Progenitor cell of endocrine pancreas (in vitro differentiated cells): ENCODE measurements around the gene MT1A. TPM values are rescaled to one million over a fixed set of nuclear protein-coding genes. Genes with fewer than 3 reads are reported as not detected.

Experiments
- DNase-seq: peaks from one replicate; pipeline ENCODE4 v3.0.0; 2021; ENCODE audit warnings: low spot score; ENCODE audit not compliant: unreplicated experiment
- H3K27ac Mint-ChIP-seq: 2 replicates; pipeline ENCODE4 v1.8.0; 2021; ENCODE audit warnings: mild to moderate bottlenecking, moderate library complexity, mixed read lengths
- H3K27me3 Mint-ChIP-seq: 2 replicates; pipeline ENCODE4 v1.8.0; 2021; ENCODE audit warnings: mixed read lengths
- H3K36me3 Mint-ChIP-seq: 2 replicates; pipeline ENCODE4 v1.8.0; 2022; ENCODE audit warnings: mixed read lengths; ENCODE audit not compliant: insufficient read depth
- H3K4me1 Mint-ChIP-seq: 2 replicates; pipeline ENCODE4 v1.8.0; 2021; ENCODE audit warnings: low read depth, mixed read lengths
- H3K4me3 Mint-ChIP-seq: 2 replicates; pipeline ENCODE4 v1.8.0; 2021; ENCODE audit warnings: low read depth, mild to moderate bottlenecking, moderate library complexity, mixed read lengths
- H3K9me3 Mint-ChIP-seq: 2 replicates; pipeline ENCODE4 v1.8.0; 2021; ENCODE audit warnings: low read depth, mixed read lengths
- total RNA-seq: library from RNA; stranded (reverse); gene quantifications from 2 replicates; pipeline ENCODE4 v1.2.1, GENCODE V29; 2021
- TF ChIP-seq, protein P1 (sequence below): fragments of 200-600 bp; sonication (generic); IDR thresholded peaks from one replicate; pipeline ENCODE4 v1.5.0; 2021; ENCODE audit warnings: antibody characterized with exemption, mild to moderate bottlenecking; ENCODE audit not compliant: unreplicated experiment

Gene MT1A
- total RNA-seq, 1 donor from 2014 or later: not detected

DNA sequence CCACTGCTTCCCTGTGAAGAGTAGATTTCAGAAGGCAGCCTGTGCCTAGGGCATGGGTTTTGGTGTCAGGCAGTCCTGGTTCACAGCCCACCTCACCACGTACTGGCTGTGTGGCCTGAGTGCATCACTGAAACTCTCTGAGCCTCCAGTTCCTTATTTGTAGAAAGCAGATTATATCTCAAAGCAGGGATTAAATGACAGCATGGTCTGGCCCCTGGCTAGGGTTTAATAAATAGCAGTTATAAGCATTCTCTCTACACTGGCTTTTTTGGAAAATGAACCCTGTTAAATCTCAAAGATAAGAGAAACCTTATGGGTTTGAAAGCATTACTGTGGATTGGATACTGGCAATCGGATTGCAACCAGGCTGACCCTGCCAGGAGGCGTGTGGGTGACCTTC, 8.9 kb upstream of the MT1A start:
- Mint-ChIP-seq H3K36me3 (no peaks in the 10 kb centered on the region), H3K9me3 (no peaks in the 10 kb centered on the region), H3K27me3 (peaks cover 89% of the 10 kb centered on the region), H3K27ac (no peak overlapping the region), H3K4me1 (peaks cover 12% of the 10 kb centered on the region), H3K4me3 (no peak overlapping the region)
- TF ChIP-seq, protein P1, sequence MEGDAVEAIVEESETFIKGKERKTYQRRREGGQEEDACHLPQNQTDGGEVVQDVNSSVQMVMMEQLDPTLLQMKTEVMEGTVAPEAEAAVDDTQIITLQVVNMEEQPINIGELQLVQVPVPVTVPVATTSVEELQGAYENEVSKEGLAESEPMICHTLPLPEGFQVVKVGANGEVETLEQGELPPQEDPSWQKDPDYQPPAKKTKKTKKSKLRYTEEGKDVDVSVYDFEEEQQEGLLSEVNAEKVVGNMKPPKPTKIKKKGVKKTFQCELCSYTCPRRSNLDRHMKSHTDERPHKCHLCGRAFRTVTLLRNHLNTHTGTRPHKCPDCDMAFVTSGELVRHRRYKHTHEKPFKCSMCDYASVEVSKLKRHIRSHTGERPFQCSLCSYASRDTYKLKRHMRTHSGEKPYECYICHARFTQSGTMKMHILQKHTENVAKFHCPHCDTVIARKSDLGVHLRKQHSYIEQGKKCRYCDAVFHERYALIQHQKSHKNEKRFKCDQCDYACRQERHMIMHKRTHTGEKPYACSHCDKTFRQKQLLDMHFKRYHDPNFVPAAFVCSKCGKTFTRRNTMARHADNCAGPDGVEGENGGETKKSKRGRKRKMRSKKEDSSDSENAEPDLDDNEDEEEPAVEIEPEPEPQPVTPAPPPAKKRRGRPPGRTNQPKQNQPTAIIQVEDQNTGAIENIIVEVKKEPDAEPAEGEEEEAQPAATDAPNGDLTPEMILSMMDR: no peak
- DNase-seq: no peak

DNA sequence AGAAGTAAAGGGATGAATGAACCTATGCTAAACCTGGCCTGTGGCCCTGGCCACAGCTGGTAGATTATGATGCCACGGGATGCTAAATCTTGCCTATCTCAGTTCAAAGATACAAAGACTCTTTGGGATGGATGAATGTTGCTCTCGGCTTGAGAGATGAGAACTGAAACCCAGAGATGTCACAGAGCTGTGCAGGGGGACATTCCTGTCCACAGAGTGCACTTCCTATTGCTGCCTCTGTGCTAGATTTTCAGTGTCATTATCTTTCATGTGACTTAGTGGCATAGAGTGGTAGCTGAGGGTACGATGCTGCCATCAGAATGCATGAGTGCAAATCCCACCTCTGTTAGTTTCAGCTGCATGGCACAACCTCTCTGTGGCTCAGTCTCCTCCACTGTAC, 8.3 kb upstream of the MT1A start:
- H3K27ac Mint-ChIP-seq: no peak overlapping the region
- peaks cover 89% of the 10 kb centered on the region for H3K27me3 Mint-ChIP-seq
- no peaks in the 10 kb centered on the region for H3K36me3 Mint-ChIP-seq
- no peaks in the 10 kb centered on the region for H3K9me3 Mint-ChIP-seq
- no peak for DNase-seq
- H3K4me3 Mint-ChIP-seq: no peak overlapping the region
- TF ChIP-seq, protein P1: no peak
- peaks cover 10% of the 10 kb centered on the region for H3K4me1 Mint-ChIP-seq

DNA sequence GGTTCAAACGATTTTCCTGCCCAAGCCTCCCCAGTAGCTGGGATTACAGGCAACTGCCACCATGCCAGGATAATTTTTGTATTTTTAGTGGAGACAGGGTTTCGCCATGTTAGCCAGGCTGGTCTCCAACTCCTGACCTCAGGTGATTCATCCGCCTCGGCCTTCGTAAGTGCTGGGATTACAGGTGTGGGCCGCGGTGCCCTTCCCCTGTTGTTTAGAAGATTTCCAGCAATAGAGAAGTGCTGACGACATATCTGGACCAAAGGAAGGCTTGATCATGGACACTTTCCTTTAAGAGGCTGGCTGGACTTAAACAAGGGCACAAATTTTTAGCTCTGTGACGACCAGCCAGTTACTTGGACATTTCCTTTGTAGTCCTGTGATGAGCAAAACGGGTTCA, 7.3 kb upstream of the MT1A start:
- DNase-seq: no peak
- H3K36me3 Mint-ChIP-seq: no peaks in the 10 kb centered on the region
- no peak overlapping the region for H3K27ac Mint-ChIP-seq
- H3K9me3 Mint-ChIP-seq: no peaks in the 10 kb centered on the region
- H3K27me3 Mint-ChIP-seq: peaks cover 88% of the 10 kb centered on the region
- H3K4me3 Mint-ChIP-seq: no peak overlapping the region
- H3K4me1 Mint-ChIP-seq: peaks cover 7% of the 10 kb centered on the region
- TF ChIP-seq, protein P1: no peak

DNA sequence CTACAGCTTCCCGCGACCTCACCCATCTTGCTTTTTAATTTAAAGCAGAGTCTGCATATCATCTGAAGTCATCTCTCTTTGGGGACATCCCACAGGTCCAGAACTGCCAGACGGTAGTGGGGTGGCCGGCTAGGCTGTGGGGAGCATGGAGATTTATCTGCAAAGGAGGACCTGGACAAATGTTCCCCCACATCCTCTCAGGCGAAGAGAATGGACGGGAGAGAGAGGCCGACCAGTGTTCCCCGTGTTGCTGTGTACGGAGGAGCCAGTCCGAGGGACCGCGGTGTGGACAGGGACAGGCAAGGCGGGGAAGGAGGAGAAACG, 6.7 kb upstream of the MT1A start:
- H3K4me1 Mint-ChIP-seq: peaks cover 7% of the 10 kb centered on the region
- no peak overlapping the region for H3K27ac Mint-ChIP-seq
- peaks cover 88% of the 10 kb centered on the region for H3K27me3 Mint-ChIP-seq
- DNase-seq: no peak
- TF ChIP-seq, protein P1: no peak
- H3K36me3 Mint-ChIP-seq: no peaks in the 10 kb centered on the region
- H3K9me3 Mint-ChIP-seq: no peaks in the 10 kb centered on the region
- peak overlapping the region; percentile 52 for H3K4me3 Mint-ChIP-seq

DNA sequence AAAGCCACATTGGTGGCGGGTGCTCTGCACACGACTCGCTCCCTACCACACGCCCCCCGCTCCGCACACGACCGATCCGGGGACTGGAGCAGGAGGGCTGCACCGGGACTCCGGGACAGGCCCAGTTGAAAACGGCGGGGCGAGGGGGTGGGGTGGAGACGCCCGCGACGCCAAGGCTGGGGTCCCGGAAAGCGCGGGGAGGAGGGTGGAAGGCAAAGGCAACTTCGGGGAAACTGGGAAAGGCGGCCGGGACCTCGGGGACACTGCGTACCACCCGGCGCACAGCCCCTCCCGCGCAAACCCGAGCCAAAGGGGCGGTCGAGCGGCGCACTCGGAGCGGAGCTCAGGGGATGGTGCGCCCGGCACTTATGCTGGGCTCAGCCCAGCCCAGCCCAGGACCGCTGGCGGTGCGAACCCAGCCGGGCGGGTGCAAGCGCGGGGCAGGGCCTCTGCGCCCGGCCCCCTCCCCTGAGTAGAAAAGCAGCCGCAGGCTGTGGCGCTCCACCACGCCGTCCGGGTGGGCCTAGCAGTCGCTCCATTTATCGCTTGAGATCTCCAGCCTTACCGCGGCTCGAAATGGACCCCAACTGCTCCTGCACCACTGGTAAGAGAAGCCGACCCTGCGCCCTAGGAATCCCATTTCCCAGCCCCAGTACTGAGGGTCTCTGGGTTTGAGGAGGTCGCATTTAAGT, 6.2 kb upstream of the MT1A start, which contains the start of gene MT1M:
Gene MT1M, plus strand, starts transcription at position 504 of the 692 bp plus-strand sequence. Its CDS starts 73 bp downstream, at position 577.
- H3K9me3 Mint-ChIP-seq: no peaks in the 10 kb centered on the region
- H3K36me3 Mint-ChIP-seq: no peaks in the 10 kb centered on the region
- peak within 1 kb of the TSS; percentile 52 for H3K4me3 Mint-ChIP-seq
- no peak for DNase-seq
- TF ChIP-seq, protein P1: no peak
- H3K27me3 Mint-ChIP-seq: peaks cover 88% of the 10 kb centered on the region
- no peak within 1 kb of the TSS for H3K27ac Mint-ChIP-seq
- peaks cover 6% of the 10 kb centered on the region for H3K4me1 Mint-ChIP-seq
